GM19193 (cell line): ENCODE data around the gene NOL12.

Experiments
- POLR2A ChIP-seq: IDR thresholded peaks from 4 replicates; pipeline ENCODE4 v1.6.1; 2011; ENCODE audit not compliant: insufficient read depth, insufficient read length; ENCODE audit errors: extremely low read depth

The NOL12 gene

GRCh38 chr22:37725551-37726240, 39.6 kb downstream of the NOL12 start:
- no peak for TF ChIP-seq POLR2A

GRCh38 chr22:37726241-37726887, 40.2 kb downstream of the NOL12 start:
- no peak for TF ChIP-seq POLR2A

DNA sequence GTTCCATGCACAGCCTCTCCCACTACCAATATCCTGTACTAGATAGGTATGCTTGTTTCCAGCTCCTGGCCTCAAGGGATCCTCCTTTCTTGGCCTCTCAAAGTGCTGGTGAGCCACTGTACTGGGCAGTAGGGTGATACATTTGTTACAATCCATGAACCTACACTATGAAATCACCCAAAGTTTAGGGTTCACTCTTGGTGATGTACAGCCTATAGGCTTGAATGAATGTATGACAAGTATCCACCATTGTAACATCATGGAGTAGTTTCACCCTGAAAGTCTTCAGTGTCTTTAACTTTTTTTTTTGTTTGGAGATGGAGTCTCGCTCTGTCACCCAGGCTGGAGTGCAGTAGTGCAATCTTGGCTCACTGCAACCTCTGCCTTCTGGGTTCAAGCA, 42.5 kb downstream of the NOL12 start:
- no peak for TF ChIP-seq POLR2A

GRCh38 chr22:37731804-37732471, 45.8 kb downstream of the NOL12 start:
- no peak for TF ChIP-seq POLR2A

- no peak for TF ChIP-seq POLR2A
Measured at GRCh38 chr22:37732699-37733607, 46.8 kb downstream of the NOL12 start.

DNA sequence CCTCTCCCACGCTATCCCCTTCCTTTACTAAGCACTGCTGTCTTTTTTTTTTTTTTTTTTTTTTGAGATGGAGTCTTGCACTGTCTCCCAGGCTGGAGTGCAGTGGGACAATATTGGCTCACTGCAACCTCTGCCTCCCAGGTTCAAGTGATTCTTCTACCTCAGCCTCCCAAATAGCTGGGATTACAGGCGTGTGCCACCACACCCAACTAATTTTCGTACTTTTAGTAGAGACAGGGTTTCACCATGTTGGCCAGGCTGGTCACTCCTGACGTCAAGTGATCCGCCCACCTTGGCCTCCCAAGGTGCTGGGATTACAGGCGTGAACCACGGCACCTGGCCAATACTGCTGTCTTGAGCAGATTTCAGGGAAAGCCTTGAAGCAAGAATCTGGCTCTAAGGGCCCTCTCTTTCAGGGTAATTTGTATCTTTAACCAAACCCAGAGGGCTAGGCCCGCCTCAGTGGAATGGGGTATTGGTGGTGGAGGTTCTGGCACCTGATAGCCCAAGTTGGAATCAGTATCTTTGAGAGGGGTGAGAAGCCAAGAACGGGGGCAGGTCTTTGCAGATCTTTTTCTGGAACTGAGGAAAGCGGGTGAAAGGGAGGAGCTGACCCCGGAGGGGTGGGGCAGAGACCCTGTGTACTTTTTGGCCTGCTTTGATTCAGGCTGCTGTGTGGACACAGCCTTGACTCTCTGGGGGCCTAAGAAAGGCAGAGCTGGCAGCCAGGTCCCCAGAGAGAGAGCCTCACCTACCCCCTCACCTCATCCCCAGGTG, 47.7 kb downstream of the NOL12 start:
- TF ChIP-seq POLR2A: no peak

DNA sequence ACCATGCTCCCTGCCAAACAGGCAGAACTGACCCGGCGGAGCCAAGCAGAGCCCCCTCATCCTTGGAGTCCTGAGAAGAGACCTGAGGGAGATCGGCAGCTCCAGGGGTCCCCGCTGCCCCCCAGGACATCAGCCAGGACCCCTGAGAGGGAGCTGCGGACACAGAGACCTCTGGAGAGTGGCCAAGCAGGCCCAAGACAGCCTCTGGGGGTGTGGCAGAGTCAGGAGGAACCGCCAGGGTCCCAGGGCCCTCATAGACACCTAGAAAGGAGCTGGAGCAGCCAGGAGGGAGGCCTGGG, 48.2 kb downstream of the NOL12 start:
- TF ChIP-seq POLR2A: no peak

GRCh38 chr22:37734964-37735451, 48.9 kb downstream of the NOL12 start:
- no peak for TF ChIP-seq POLR2A

GRCh38 chr22:37739035-37739434, 52.9 kb downstream of the NOL12 start:
- TF ChIP-seq POLR2A: no peak

DNA sequence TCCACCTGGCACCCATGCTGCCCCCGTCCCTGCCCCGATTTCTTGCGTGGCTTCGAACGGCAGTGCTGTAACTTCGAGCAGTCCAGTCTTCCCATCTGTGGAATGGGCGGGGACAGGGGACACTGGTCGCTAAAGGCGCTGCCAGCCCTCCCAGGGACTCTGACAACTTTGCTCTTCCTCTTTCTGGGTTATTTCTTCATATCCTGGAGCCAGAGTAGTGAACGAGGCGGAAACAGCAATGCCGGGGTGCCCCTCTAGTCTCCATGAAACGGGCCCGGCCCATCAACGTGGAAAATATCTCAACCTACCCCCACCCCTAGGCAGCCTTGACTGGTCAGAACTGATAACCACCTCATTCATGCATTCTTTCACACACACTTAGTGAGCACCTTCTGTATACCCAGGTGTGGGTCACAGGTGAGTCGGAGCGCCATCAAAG, 53.5 kb downstream of the NOL12 start:
- no peak for TF ChIP-seq POLR2A

DNA sequence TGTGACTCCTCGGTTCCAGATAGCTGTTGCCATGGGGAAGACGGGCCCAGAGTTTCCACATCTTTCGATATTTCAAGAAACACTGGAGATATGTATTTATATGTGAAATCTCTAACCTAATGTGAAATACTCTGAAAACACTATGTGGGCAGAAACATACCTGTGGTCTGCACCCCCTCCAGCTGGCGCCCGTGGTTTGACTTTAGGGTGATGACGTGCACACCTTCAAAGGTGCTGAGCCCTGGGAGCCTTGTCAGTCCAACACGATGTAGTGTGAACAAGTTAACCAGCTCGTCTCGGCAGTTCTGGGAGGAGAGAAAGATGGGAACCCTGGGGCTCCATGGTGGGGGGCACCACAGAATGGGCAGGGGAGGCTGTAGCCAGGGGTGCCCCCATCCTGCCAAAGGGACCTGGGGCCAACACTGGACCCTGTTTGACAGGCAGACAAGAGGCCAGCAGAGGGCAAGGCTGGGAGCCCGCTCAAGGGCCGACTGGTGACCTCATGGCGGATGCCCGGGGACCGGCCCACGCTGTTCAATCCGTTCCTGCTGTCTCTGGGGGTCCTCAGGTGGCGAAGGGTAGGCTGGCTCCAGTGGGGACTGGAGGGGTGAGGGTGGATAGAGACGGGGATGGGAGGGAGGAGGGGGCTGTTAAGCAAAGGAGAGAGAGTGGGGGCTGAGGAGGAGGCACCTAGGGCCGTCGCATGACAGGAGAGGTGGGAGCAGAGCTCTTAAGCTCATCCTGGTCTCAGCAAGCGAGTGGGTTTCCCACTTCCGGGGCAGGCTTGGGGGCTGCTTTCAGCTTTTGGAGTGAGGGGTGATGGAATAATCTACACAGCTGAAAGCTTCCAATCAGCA, 54.5 kb downstream of the NOL12 start:
- TF ChIP-seq POLR2A: no peak

- no peak for TF ChIP-seq POLR2A
Measured at GRCh38 chr22:37741312-37741795, 55.2 kb downstream of the NOL12 start.
